NT2/D1 (cell line): Measurements from ENCODE around the gene LANCL1.
A peak's percentile ranks its signal among the peaks of the same experiment; 100 is the strongest.

Experiments
- DNase-seq: peaks from one replicate; pipeline ENCODE4 v3.0.0-alpha.2; 2011; ENCODE audit warnings: low read depth, low spot score
- H3K27me3 ChIP-seq: 2 replicates; pipeline ENCODE4 v1.6.0; 2011; ENCODE audit warnings: mild to moderate bottlenecking; ENCODE audit not compliant: insufficient read length, insufficient read depth
- H3K36me3 ChIP-seq: 2 replicates; pipeline ENCODE4 v1.6.1; 2011; ENCODE audit warnings: mild to moderate bottlenecking, low read length, mixed read lengths; ENCODE audit not compliant: insufficient read depth, insufficient read length
- H3K4me1 ChIP-seq: 2 replicates; pipeline ENCODE4 v1.5.1; 2011; ENCODE audit not compliant: insufficient read depth, insufficient read length
- H3K4me3 ChIP-seq: 2 replicates; pipeline ENCODE4 v1.5.1; 2011; ENCODE audit warnings: low read depth; ENCODE audit not compliant: insufficient read length
- H3K9ac ChIP-seq: 2 replicates; pipeline ENCODE4 v1.6.0; 2011; ENCODE audit warnings: low read depth; ENCODE audit not compliant: insufficient read length
- H3K9me3 ChIP-seq: 2 replicates; pipeline ENCODE4 v1.5.1; 2011; ENCODE audit warnings: mild to moderate bottlenecking, low read length; ENCODE audit not compliant: insufficient read depth
- SUZ12 ChIP-seq: IDR thresholded peaks from 2 replicates; pipeline ENCODE4 v1.6.1; 2011; ENCODE audit not compliant: insufficient read length, insufficient read depth; ENCODE audit errors: extremely low read depth
- YY1 ChIP-seq: IDR thresholded peaks from 2 replicates; pipeline ENCODE4 v1.6.1; 2011; ENCODE audit not compliant: insufficient read length, insufficient read depth
- ZNF274 ChIP-seq: IDR thresholded peaks from 2 replicates; pipeline ENCODE4 v1.6.1; 2011; ENCODE audit warnings: mild to moderate bottlenecking, low read depth, low read length

LANCL1 gene

GRCh38 chr2:210515911-210516310 lies 39.4 kb upstream of the LANCL1 start:
- no peaks in the 10 kb centered on the region for H3K4me1 ChIP-seq
- TF ChIP-seq YY1: no peak
- no peak for TF ChIP-seq ZNF274
- TF ChIP-seq SUZ12: no peak
- no peak for DNase-seq

GRCh38 chr2:210503725-210504191 lies 27.2 kb upstream of the LANCL1 start:
- no peak for DNase-seq
- Histone ChIP-seq H3K27me3 (no peaks in the 10 kb centered on the region), H3K9ac (no peak overlapping the region), H3K4me1 (no peaks in the 10 kb centered on the region), H3K36me3 (no peaks in the 10 kb centered on the region), H3K9me3 (peaks cover 26% of the 10 kb centered on the region; the same call in 1 of the 2 replicates), H3K4me3 (no peak overlapping the region)
- TF ChIP-seq ZNF274 (no peak), SUZ12 (no peak), YY1 (no peak)

More at GRCh38 chr2:210515911-210516310, 39.4 kb upstream of the LANCL1 start:
- Histone ChIP-seq H3K4me3 (no peak overlapping the region), H3K9me3 (no peaks in the 10 kb centered on the region), H3K27me3 (no peaks in the 10 kb centered on the region), H3K9ac (no peak overlapping the region), H3K36me3 (no peaks in the 10 kb centered on the region)

- Histone ChIP-seq H3K4me3 (no peak overlapping the region), H3K9me3 (peaks cover 26% of the 10 kb centered on the region; the same call in 1 of the 2 replicates), H3K36me3 (no peaks in the 10 kb centered on the region), H3K27me3 (no peaks in the 10 kb centered on the region), H3K4me1 (no peaks in the 10 kb centered on the region), H3K9ac (no peak overlapping the region)
- TF ChIP-seq ZNF274 (no peak), SUZ12 (no peak), YY1 (no peak)
- peak; percentile 18 for DNase-seq
These were observed 26.6 kb upstream of the LANCL1 start for GRCh38 chr2:210503001-210503623.

GRCh38 chr2:210496512-210496911 lies 20.0 kb upstream of the LANCL1 start:
- TF ChIP-seq ZNF274: no peak
- no peak for TF ChIP-seq SUZ12
- TF ChIP-seq YY1: no peak
- no peak overlapping the region for H3K4me3 ChIP-seq
- no peaks in the 10 kb centered on the region for H3K36me3 ChIP-seq
- H3K9me3 ChIP-seq: peaks cover 14% of the 10 kb centered on the region; the same call in 1 of the 2 replicates
- H3K9ac ChIP-seq: no peak overlapping the region
- DNase-seq: no peak
- no peaks in the 10 kb centered on the region for H3K27me3 ChIP-seq
- no peaks in the 10 kb centered on the region for H3K4me1 ChIP-seq

GRCh38 chr2:210493528-210493927 lies 17.0 kb upstream of the LANCL1 start:
- no peak for DNase-seq
- Histone ChIP-seq H3K4me1 (no peaks in the 10 kb centered on the region), H3K4me3 (no peak overlapping the region), H3K27me3 (no peaks in the 10 kb centered on the region), H3K9me3 (no peaks in the 10 kb centered on the region; the same call in 1 of the 2 replicates), H3K36me3 (no peaks in the 10 kb centered on the region), H3K9ac (no peak overlapping the region)
- TF ChIP-seq YY1: no peak
- no peak for TF ChIP-seq ZNF274
- no peak for TF ChIP-seq SUZ12

- no peaks in the 10 kb centered on the region for H3K36me3 ChIP-seq
- no peaks in the 10 kb centered on the region for H3K4me1 ChIP-seq
- H3K9me3 ChIP-seq: peaks cover 15% of the 10 kb centered on the region
- no peak overlapping the region for H3K4me3 ChIP-seq
- TF ChIP-seq ZNF274 (no peak), YY1 (no peak), SUZ12 (no peak)
- no peaks in the 10 kb centered on the region for H3K27me3 ChIP-seq
- no peak for DNase-seq
- H3K9ac ChIP-seq: no peak overlapping the region
These were observed 5.1 kb upstream of the LANCL1 start for GRCh38 chr2:210481601-210482175.

- Histone ChIP-seq H3K36me3 (no peaks in the 10 kb centered on the region), H3K4me1 (no peaks in the 10 kb centered on the region), H3K27me3 (no peaks in the 10 kb centered on the region), H3K4me3 (no peak overlapping the region), H3K9me3 (peaks cover 15% of the 10 kb centered on the region), H3K9ac (no peak overlapping the region)
- TF ChIP-seq YY1 (no peak), ZNF274 (no peak), SUZ12 (no peak)
- no peak for DNase-seq
These were observed 4.2 kb upstream of the LANCL1 start for GRCh38 chr2:210480764-210481163.
